CD4-positive, alpha-beta T cell (primary cell): Measurements from ENCODE around the gene DOCK8. TPM values are rescaled to one million over a fixed set of nuclear protein-coding genes. Genes with fewer than 3 reads are reported as not detected.
"Not testable (repeated sequence)": the region's sequence is repeated elsewhere in the genome, so short reads cannot be mapped to it uniquely, and the experiment has no call there.

Experiments
- ATAC-seq: fragments of 200-7000 bp; cut with Tn5 transposase; one replicate; pipeline ENCODE4 v1.10.0; 2022; ENCODE audit warnings: mild to moderate bottlenecking; ENCODE audit not compliant: poor library complexity
- CTCF ChIA-PET: fragments of 350-600 bp; sonication (Branson Sonifier 250); formaldehyde crosslinking; loops from one replicate; lab custom pipeline; 2021; ENCODE audit warnings: antibody characterized with exemption, inconsistent platforms; lab: Charles Lee
- POLR2A ChIA-PET: fragments of 350-600 bp; sonication (Branson Sonifier 250); formaldehyde crosslinking; loops from one replicate; lab custom pipeline; 2021; ENCODE audit warnings: antibody characterized with exemption, inconsistent platforms; lab: Charles Lee
- DNase-seq, 14 experiments: peaks; one replicate each; pipeline ENCODE4 v3.0.0-alpha.2; 2013 to 2020; ENCODE audit warnings: mixed read lengths in 2 of 14
- H3K27ac ChIP-seq, 2 donors: one replicate each; pipeline versions ENCODE4 v1.5.1 to v1.7.0; 2013; ENCODE audit warnings: low read length in 2 of 2, low read depth in 1 of 2, mild to moderate bottlenecking in 1 of 2
- H3K27me3 ChIP-seq, 2 experiments: 1 replicate in 1 of 2; 2 replicates in 1 of 2; pipeline versions ENCODE4 v1.6.1 to v1.7.0; 2013; ENCODE audit warnings: low read length in 2 of 2, control low read depth in 1 of 2, mild to moderate bottlenecking in 1 of 2, moderate library complexity in 1 of 2; ENCODE audit not compliant: insufficient read depth in 2 of 2, control insufficient read depth in 1 of 2
- H3K36me3 ChIP-seq: one replicate; pipeline ENCODE4 v1.6.1; 2013; ENCODE audit warnings: low read length, control low read depth; ENCODE audit not compliant: insufficient read depth
- H3K4me1 ChIP-seq: one replicate; pipeline ENCODE4 v1.6.1; 2013; ENCODE audit warnings: low read length, control low read depth; ENCODE audit not compliant: insufficient read depth
- H3K4me3 ChIP-seq: one replicate; pipeline ENCODE4 v1.5.1; 2013; ENCODE audit warnings: mild to moderate bottlenecking, low read length, moderate library complexity
- H3K9me3 ChIP-seq, 2 experiments: 1 replicate in 1 of 2; 2 replicates in 1 of 2; pipeline versions ENCODE4 v1.6.1 to v1.7.0; 2013; ENCODE audit warnings: low read length in 2 of 2, mild to moderate bottlenecking in 2 of 2, control low read depth in 1 of 2, moderate library complexity in 1 of 2; ENCODE audit not compliant: control insufficient read depth in 1 of 2, insufficient read depth in 1 of 2
- H3K27ac Mint-ChIP-seq: one replicate; pipeline ENCODE4 v1.8.0; 2020; ENCODE audit warnings: mixed read lengths
- H3K27me3 Mint-ChIP-seq: one replicate; pipeline ENCODE4 v1.8.0; 2021; ENCODE audit warnings: mixed read lengths
- H3K36me3 Mint-ChIP-seq: one replicate; pipeline ENCODE4 v1.8.0; 2021; ENCODE audit warnings: low read depth, mixed read lengths
- H3K4me1 Mint-ChIP-seq: one replicate; pipeline ENCODE4 v1.8.0; 2021; ENCODE audit warnings: low read depth, mixed read lengths
- H3K4me3 Mint-ChIP-seq: one replicate; pipeline ENCODE4 v1.8.0; 2020; ENCODE audit warnings: mild to moderate bottlenecking, mixed read lengths
- H3K9me3 Mint-ChIP-seq: one replicate; pipeline ENCODE4 v1.8.0; 2020; ENCODE audit warnings: mixed read lengths
- intact Hi-C, 2 experiments: fragments of 100-400 bp; cut with DNase I in 1 of 2; cut with micrococcal nuclease in 1 of 2; formaldehyde crosslinking; loops; one replicate each; pipeline versions ENCODE4 v1.15.1 to v1.9.0; 2023 to 2025; cut with DNase I, micrococcal nuclease
- total RNA-seq, 174 experiments: library from RNA in 2 of 174; stranded (reverse) in 2 of 174; gene quantifications; one replicate each; pipeline ENCODE4 v1.2.3 and lab custom pipeline; 2021 to 2026
- TF ChIP-seq, protein P1 (sequence below): fragments of 200-600 bp; IDR thresholded peaks from one replicate; pipeline ENCODE4 v1.8.0; 2022; ENCODE audit warnings: antibody characterized with exemption, mild to moderate bottlenecking

Gene DOCK8
- total RNA-seq, 2 experiments from 2014 or later, result 123 to 126 TPM

DNA sequence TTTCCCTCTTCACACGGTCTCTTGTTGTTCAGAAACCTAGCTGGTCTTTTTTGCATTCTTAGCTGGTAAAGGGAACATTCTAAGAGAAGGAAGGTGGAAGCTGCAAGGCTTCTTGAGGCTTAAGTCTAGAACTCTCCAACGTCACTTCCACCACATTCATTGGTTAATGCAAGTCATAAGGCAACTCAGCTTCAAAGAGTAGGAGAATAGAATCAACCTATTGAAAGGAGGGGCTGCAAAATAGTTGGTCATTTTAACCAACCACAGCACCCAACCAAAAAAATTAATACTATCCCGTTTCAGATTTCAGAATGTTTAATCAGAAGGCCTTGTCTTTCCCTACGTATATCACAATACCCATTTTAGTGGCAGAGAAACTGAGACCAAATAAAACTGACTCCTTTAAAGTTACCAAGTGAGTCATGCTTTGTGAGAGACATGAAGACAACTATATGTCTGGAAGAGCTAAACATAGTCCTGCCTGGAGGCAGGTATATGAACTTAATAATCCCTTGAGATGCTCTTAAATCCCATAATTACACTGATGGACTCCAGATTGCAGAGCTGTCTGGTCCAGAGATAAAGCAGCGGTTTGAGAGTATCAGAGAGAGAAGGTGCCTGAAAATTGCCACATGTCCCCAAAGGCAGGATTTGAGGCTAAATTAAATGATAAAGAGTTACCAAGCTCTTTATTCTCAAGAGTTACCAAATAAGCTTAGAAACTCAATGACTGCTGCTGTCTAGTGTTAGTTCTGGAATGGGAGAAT lies 14.4 kb downstream of the DOCK8 start:
- CTCF ChIA-PET, result no interaction called here
- no peak for ATAC-seq
- H3K9me3 Mint-ChIP-seq, result no peaks in the 10 kb centered on the region
- POLR2A ChIA-PET, result no interaction called here
- Histone ChIP-seq H3K27ac (no peak overlapping the region), H3K4me1 (no peaks in the 10 kb centered on the region), H3K4me3 (no peak overlapping the region), H3K9me3 (no peaks in the 10 kb centered on the region), H3K36me3 (no peaks in the 10 kb centered on the region), H3K27me3 (no peaks in the 10 kb centered on the region)
- H3K4me3 Mint-ChIP-seq, result no peak overlapping the region
- TF ChIP-seq, protein P1, sequence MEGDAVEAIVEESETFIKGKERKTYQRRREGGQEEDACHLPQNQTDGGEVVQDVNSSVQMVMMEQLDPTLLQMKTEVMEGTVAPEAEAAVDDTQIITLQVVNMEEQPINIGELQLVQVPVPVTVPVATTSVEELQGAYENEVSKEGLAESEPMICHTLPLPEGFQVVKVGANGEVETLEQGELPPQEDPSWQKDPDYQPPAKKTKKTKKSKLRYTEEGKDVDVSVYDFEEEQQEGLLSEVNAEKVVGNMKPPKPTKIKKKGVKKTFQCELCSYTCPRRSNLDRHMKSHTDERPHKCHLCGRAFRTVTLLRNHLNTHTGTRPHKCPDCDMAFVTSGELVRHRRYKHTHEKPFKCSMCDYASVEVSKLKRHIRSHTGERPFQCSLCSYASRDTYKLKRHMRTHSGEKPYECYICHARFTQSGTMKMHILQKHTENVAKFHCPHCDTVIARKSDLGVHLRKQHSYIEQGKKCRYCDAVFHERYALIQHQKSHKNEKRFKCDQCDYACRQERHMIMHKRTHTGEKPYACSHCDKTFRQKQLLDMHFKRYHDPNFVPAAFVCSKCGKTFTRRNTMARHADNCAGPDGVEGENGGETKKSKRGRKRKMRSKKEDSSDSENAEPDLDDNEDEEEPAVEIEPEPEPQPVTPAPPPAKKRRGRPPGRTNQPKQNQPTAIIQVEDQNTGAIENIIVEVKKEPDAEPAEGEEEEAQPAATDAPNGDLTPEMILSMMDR, result no peak
- intact Hi-C loops, result no loop called here
- H3K4me1 Mint-ChIP-seq, result no peaks in the 10 kb centered on the region
- no peak overlapping the region for H3K27ac Mint-ChIP-seq
- no peak for DNase-seq
- no peaks in the 10 kb centered on the region for H3K27me3 Mint-ChIP-seq
- H3K36me3 Mint-ChIP-seq, result no peaks in the 10 kb centered on the region

DNA sequence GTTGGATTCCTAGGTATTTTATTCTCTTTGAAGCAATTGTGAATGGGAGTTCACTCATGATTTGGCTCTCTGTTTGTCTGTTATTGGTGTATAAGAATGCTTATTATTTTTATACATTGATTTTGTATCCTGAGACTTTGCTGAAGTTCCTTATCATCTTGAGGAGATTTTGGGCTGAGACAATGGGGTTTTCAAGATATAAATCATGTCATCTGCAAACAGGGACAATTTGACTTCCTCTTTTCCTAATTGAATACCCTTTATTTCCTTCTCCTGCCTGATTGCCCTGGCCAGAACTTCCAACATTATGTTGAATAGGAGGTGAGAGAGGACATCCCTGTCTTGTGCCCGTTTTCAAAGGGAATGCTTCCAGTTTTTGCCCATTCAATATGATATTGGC lies 17.0 kb downstream of the DOCK8 start:
- not testable (repeated sequence) for ATAC-seq, H3K36me3 Mint-ChIP-seq, H3K27ac Mint-ChIP-seq

DNA sequence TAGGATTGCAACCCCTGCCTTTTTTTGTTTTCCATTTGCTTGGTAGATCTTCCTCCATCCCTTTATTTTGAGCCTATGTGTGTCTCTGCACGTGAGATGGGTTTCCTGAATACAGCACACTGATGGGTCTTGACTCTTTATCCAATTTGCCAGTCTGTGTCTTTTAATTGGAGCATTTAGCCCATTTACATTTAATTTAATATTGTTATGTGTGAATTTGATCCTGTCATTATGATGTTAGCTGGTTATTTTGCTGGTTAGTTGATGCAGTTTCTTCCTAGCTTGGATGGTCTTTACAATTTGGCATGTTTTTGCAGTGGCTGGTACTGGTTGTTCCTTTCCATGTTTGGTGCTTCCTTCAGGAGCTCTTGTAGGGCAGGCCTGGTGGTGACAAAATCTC lies 19.0 kb downstream of the DOCK8 start:
- CTCF ChIA-PET, H3K4me3 ChIP-seq, H3K27me3 Mint-ChIP-seq, H3K9me3 ChIP-seq, POLR2A ChIA-PET, H3K36me3 Mint-ChIP-seq, H3K9me3 Mint-ChIP-seq, intact Hi-C loops, H3K27me3 ChIP-seq, H3K36me3 ChIP-seq, DNase-seq, H3K27ac ChIP-seq, H3K4me1 ChIP-seq, H3K4me3 Mint-ChIP-seq, ATAC-seq, H3K27ac Mint-ChIP-seq: not testable (repeated sequence)
- H3K4me1 Mint-ChIP-seq, result peaks cover 17% of the 10 kb centered on the region

More for the DNA sequence above, 17.0 kb downstream of the DOCK8 start:
- DNase-seq, H3K9me3 Mint-ChIP-seq, H3K4me3 Mint-ChIP-seq, H3K9me3 ChIP-seq, intact Hi-C loops, H3K4me1 ChIP-seq, POLR2A ChIA-PET, H3K4me3 ChIP-seq, H3K27ac ChIP-seq, CTCF ChIA-PET, H3K27me3 Mint-ChIP-seq, H3K27me3 ChIP-seq, H3K4me1 Mint-ChIP-seq, H3K36me3 ChIP-seq: not testable (repeated sequence)

- H3K4me3 ChIP-seq, result no peak overlapping the region
- H3K4me1 Mint-ChIP-seq, result peaks cover 17% of the 10 kb centered on the region
- no peak for ATAC-seq
- H3K27me3 ChIP-seq, result no peaks in the 10 kb centered on the region
- H3K36me3 Mint-ChIP-seq, result no peaks in the 10 kb centered on the region
- CTCF ChIA-PET, result interaction anchor here (1.3 kb wide), 1 partner anchor 23 kb away, joined by 4 read pairs; the partner anchor contains the start of gene DOCK8
- POLR2A ChIA-PET, result no interaction called here
- no peak overlapping the region for H3K27ac Mint-ChIP-seq
- no peaks in the 10 kb centered on the region for H3K9me3 ChIP-seq
- no peak for DNase-seq
- no peaks in the 10 kb centered on the region for H3K27me3 Mint-ChIP-seq
- H3K9me3 Mint-ChIP-seq, result no peaks in the 10 kb centered on the region
- H3K36me3 ChIP-seq, result no peaks in the 10 kb centered on the region
- H3K4me3 Mint-ChIP-seq, result no peak overlapping the region
- intact Hi-C loops, result no loop called here
- peaks cover 9% of the 10 kb centered on the region for H3K4me1 ChIP-seq
- no peak overlapping the region for H3K27ac ChIP-seq
- TF ChIP-seq, protein P1, result no peak
Measured at GRCh38 chr9:237141-237857, 22.6 kb downstream of the DOCK8 start.
